GM19035 (cell line): ENCODE data around the gene TUBB1.
"Not testable (repeated sequence)": the region's sequence is repeated elsewhere in the genome, so short reads cannot be mapped to it uniquely, and the experiment has no call there.

Experiments
- ATAC-seq: cut with Tn5 transposase; IDR thresholded peaks from one replicate; pipeline ENCODE4 v1.9.1; 2021; ENCODE audit not compliant: unreplicated experiment

The TUBB1 gene

GRCh38 chr20:59019217-59019616 is at the start of gene TUBB1:
TUBB1 (plus strand) TSS chr20:59019429; CDS start chr20:59019523, 94 bp downstream.
- ATAC-seq: no peak

GRCh38 chr20:58969439-58969838 is 49.8 kb upstream of the TUBB1 start:
- ATAC-seq: no peak

- ATAC-seq: no peak
These were observed 49.1 kb upstream of the TUBB1 start for GRCh38 chr20:58970146-58970545.

- ATAC-seq: no peak
These were observed 47.8 kb upstream of the TUBB1 start for GRCh38 chr20:58971429-58971828.

- no peak for ATAC-seq
These were observed 46.0 kb upstream of the TUBB1 start for GRCh38 chr20:58973179-58973578.

- ATAC-seq: no peak
These were observed 45.4 kb upstream of the TUBB1 start for GRCh38 chr20:58973866-58974265.

- ATAC-seq: no peak
These were observed 43.9 kb upstream of the TUBB1 start for GRCh38 chr20:58975353-58975752.

GRCh38 chr20:58976061-58976730 is 43.0 kb upstream of the TUBB1 start:
- no peak for ATAC-seq

GRCh38 chr20:58978351-58979190 is 40.7 kb upstream of the TUBB1 start:
- ATAC-seq: no peak

GRCh38 chr20:58980711-58981627 is 38.3 kb upstream of the TUBB1 start, which contains the start of gene NELFCD:
NELFCD (plus strand) TSS chr20:58981256; CDS start chr20:58981310, 54 bp downstream.
- ATAC-seq: peak; percentile 81

GRCh38 chr20:58981628-58982364 is 37.4 kb upstream of the TUBB1 start:
- ATAC-seq: peak; percentile 8

GRCh38 chr20:58982406-58983114 is 36.7 kb upstream of the TUBB1 start:
- no peak for ATAC-seq

GRCh38 chr20:58983115-58983468 is 36.1 kb upstream of the TUBB1 start:
- ATAC-seq: not testable (repeated sequence)

GRCh38 chr20:58984691-58985090 is 34.5 kb upstream of the TUBB1 start:
- no peak for ATAC-seq

GRCh38 chr20:58985656-58986055 is 33.6 kb upstream of the TUBB1 start:
- no peak for ATAC-seq

GRCh38 chr20:58986286-58986967 is 32.8 kb upstream of the TUBB1 start:
- ATAC-seq: no peak

GRCh38 chr20:58986968-58987517 is 32.2 kb upstream of the TUBB1 start:
- ATAC-seq: no peak

GRCh38 chr20:58987790-58988564 is 31.3 kb upstream of the TUBB1 start:
- no peak for ATAC-seq
